T-helper 2 cell treated with Interferon-gamma antibody and Interleukin-4, amounts not matched to agents 100 ng/mL and 5 ng/mL, for 36 hours (primary cell): ENCODE data around the gene NT5C1B. TPM values are rescaled to one million over a fixed set of nuclear protein-coding genes. Genes with fewer than 3 reads are reported as not detected.

Source experiments
- intact Hi-C: fragments of 100-400 bp; cut with micrococcal nuclease; formaldehyde crosslinking; loops from one replicate; pipeline ENCODE4 v1.15.1; 2023
- total RNA-seq: library from RNA; stranded (reverse); gene quantifications from 2 replicates; pipeline ENCODE4 v1.2.3, GENCODE V29; 2022

Gene NT5C1B
- total RNA-seq, 1 donor from 2014 or later = not detected

GRCh38 chr2:18599509-18600254 is 10.3 kb upstream of the NT5C1B start:
- intact Hi-C loops = no loop called here

DNA sequence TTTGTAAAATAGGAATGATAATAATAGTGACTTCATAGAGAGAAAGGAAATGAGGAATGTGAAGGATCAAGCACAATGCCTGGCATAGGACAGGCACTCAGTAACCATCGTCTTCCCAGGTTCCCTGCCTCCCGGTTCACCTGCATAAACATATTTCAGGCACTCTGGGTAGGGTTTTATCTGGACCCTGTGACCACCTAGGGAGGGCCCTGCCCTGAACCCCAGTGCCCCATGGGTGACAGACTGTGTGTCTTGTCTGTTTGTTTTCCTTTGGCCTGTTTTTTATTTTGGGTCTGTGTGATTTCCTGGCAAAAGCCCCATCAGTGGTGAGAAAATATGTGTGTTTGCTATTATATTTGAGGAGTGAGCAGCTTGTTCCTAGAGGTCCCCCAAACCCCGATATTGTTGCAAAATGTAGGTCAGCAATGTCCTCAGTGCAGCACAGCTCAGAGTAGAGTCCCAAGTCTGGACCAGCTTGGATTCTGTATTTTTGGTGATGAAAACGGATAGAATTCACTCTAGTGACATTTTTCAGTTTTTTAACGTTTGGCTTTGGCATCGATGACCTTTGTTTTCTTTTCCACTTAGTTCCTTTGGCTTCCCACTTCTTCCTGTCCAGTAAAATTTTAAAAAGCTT is 9.6 kb upstream of the NT5C1B start:
- intact Hi-C loops = no loop called here

GRCh38 chr2:18597618-18598017 is 8.2 kb upstream of the NT5C1B start:
- intact Hi-C loops = no loop called here

DNA sequence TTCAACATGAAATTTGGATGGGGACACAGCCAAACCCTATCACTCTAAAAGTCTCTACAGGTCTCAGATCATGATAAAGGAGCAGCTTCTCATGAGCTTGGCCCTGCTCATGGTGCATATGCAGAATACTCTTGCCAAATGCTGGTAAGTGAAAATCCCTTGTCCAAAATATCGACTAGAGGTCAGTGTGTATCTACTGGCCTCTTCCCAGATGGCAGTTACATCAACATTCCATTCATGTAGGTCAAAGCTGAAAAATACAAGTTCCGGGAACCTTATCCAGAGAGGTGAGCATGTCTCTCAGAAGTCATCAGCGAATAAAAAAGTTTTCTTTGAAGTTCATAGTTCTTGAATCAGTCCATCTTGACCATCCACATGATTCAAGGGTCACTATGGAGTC is 7.6 kb upstream of the NT5C1B start:
- intact Hi-C loops = no loop called here

DNA sequence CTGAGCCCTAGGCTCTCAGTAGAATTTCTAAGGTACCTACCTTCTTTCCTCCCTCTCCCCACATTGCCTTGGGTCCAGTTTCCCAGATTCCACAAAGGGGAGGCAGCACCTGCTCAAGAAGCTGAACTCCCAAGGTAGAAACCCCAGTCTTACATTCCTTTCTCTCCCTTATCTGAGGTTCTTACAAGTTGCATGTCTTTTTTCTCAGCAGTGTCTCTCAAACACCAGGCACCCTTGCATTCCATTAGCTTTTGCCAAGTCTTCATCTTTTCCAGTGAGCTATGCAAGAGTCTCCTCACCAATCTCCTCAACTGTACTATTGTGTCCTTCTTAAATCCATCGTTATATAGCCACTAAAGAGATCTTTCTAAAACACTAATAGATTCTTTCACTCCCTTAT is 4.1 kb upstream of the NT5C1B start:
- intact Hi-C loops = no loop called here

DNA sequence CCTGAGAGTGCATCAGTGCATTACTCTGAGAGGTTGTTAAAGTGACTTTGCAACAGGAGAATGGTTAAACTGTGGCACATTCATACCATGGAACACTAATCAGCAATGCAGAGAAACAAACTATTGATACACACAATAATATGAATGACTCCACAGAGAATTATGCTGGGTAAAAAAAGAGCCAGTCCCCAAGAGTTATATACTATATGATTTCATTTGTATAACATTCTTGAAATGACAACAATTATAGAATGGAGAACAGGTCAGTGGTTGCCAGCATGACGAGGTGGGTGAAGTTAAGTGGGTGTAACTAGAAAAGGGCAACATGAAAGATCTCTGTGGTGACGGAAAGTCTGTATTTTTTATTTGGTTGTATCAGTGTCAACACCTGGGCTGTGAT is 3.0 kb upstream of the NT5C1B start:
- intact Hi-C loops = no loop called here

GRCh38 chr2:18588802-18589201 is 567 bp downstream of the NT5C1B start:
- intact Hi-C loops = no loop called here

DNA sequence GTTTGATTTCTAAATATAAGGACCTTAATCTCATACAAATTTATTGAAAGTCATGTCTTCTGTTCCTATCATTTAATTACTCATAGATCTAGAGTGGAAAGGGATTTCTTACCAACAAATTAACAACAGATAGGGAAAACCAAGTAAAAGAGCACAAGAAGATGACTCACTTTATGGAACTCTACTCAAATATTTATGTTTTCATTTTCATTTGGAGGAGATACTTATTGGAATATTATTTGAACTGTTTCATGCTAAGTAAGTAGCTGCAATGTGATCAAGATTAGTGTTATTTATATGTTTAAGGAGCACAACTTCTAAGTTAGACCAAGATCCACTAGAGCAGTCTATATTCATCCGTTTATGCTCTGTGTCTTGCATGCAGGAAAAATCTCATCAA is 1.3 kb downstream of the NT5C1B start:
- intact Hi-C loops = no loop called here

- intact Hi-C loops = no loop called here
Measured at GRCh38 chr2:18585526-18585925, 3.8 kb downstream of the NT5C1B start.

DNA sequence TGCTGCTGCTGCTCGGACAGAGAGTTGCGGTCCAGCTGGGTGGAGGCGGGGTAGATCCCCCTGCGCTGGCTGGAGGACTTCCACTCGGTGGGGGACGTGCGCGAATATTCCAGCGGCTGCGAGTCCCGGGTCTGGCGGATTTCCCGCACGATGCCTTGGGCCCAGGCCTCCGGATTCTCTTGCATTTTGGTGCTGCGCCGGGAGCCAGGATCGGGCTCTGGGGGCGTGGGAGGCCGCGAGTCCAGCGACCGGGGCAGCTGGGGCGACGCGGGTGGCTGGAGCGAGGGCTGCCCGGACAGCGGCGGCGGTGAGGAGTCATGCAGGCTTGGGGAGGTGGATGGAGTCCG is 4.8 kb downstream of the NT5C1B start:
- intact Hi-C loops = no loop called here

DNA sequence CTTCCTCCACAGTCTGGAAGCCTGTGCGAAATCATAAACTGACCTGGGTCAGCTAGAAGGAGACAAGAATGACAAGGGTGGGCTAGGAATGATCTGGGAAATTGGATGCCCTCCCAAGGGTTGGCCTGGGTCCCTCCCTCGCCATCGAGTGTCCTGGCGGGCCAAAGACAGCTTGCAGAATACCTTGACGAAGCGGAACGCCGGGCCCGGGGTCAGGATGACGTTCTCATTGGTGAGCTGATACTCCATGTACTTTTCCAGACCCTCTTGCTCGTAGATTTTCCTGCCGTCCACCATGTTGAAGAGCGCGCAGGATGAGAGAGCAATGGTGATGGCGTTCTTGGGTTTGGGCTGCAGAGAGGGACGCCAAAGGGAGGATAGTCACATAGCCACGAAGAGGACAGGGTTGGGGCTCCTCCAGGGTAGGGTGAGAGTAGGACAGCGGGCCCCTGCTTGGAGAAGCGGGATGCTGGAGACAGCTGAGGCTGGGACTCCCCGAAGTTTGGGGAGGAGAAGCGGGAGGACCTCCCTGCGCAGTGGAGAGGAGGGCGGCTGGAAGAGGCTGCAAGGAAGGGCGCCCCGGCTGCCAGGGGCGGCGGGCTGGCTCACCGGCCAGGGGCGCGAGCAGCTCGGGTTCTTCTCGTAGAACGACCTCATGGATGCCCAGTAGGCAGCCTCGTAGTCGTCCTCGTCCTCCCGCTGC is 5.3 kb downstream of the NT5C1B start:
- intact Hi-C loops = no loop called here

DNA sequence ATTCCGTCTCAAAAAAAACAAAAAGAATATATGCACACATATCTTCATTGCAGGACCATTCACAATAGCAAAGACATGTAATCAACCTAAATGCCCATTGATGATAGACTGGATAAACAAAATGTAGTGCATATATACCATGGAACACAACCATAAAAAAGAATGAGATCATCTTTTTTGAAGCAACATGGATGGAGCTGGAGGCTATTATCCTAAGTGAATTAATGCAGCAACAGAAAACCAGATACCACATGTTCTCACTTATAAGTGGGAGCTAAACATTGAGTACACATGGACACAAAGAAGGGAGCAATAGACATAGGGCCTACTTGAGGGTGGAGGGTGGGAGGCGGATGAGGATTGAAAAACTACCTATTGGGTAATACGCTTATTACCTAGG is 8.8 kb downstream of the NT5C1B start:
- intact Hi-C loops = no loop called here

- intact Hi-C loops = no loop called here
Measured at GRCh38 chr2:18578033-18578432, 11.3 kb downstream of the NT5C1B start.

GRCh38 chr2:18566145-18566769 is 23.1 kb downstream of the NT5C1B start:
- intact Hi-C loops = loop anchor here (10.0 kb wide), 1 partner anchor 1879 kb away; the partner anchor contains the start of gene RHOB

GRCh38 chr2:18560797-18561085 is 28.6 kb downstream of the NT5C1B start:
- intact Hi-C loops = loop anchor here (1.0 to 10.0 kb wide), 6 partner anchors 40 to 1884 kb away; partner anchors contain the start of genes PUM2, RHOB and TTC32

GRCh38 chr2:18560031-18560796 is 29.2 kb downstream of the NT5C1B start, which contains the start of gene RDH14:
Gene RDH14, minus strand, starts transcription at chr2:18560653. Its CDS starts 81 bp downstream, at chr2:18560572.
- intact Hi-C loops = loop anchor here (1.0 to 10.0 kb wide), 6 partner anchors 40 to 1885 kb away; partner anchors contain the start of genes PUM2, RHOB and TTC32

GRCh38 chr2:18559531-18560030 is 29.8 kb downstream of the NT5C1B start:
- intact Hi-C loops = loop anchor here (1.0 to 10.0 kb wide), 7 partner anchors 39 to 1885 kb away; partner anchors contain the start of genes GEN1, PUM2, RHOB and SMC6

DNA sequence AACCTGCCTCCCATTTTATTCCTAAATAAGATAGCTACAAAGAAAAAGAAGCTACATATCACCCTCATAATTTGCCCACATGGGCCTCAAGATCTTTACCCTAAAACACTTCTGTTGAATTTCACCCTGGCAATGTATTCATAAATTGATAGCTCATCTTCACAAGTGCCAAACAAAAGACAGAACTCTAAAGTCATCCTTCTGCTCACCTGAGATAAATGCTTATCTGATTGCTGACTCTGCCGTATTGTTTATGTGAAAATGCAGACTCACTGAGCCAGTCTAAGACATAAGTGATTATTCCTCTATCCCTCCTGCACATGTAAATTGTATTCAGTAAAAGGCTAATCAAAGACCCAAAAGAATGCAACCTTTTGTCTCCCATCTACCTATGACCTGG is 30.9 kb downstream of the NT5C1B start:
- intact Hi-C loops = loop anchor here (5.0 kb wide), 1 partner anchor 806 kb away; the partner anchor contains the start of genes GEN1 and SMC6

DNA sequence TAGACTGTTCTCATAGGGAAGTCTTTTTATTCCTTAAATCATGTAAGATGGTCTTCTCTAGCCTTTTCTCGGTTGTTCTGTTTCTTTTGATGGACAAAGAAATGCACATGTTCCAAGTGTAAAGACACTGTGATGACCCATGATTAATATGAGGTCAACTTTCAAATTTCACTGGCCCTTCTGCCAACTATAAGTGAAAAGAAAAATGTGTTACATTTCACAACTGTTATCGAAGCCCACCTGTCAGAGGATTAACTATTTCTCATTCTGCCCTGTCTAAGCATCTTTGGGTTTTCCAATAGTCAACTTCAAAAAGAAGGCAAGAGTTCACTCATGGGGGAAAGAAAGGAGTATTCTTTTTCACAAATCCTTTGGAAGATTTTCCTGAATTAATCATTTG is 32.2 kb downstream of the NT5C1B start:
- intact Hi-C loops = loop anchor here (5.0 kb wide), 1 partner anchor 805 kb away; the partner anchor contains the start of genes GEN1 and SMC6

DNA sequence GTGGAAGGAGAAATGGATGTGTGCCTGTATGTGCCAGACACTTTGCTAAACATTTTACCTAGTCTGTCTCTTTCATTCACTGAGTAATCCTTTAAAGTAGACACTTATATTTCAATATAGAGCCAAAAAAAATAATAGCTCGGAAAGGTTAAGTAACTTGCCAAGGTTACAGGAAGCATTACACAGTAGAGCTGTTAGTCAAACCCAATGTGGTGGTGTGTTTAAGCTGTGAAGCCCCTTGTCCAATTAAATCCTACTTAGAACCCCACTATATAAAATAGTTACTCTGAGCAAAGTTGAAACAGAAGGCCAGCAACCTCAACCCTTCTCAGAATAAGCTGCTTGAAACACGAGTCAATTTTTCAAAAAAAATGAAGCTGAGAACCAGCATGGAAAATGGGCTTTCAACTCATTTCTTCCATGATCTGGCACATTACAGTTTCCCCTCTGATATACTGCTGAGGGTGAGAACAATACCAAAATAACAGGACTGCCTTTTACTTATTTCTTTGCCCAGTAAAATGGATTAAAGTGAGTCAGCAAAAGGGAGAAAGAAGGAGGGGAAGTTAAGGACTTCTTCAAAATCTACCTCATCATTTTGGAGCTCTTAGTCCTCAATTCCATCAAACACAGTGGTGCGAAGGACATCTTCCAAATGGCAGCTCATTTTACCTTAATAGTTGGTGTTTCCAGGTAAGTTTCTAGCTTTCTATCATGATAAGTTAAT is 36.9 kb downstream of the NT5C1B start:
- intact Hi-C loops = no loop called here
